Stimulated activated CD4-positive, alpha-beta T cell treated with anti-CD3 and anti-CD28 coated beads, Interleukin-15, amount 100 ng/mL, for 48 hours (primary cell): ENCODE data around the gene NAA25.
"Not testable (repeated sequence)": the region's sequence is repeated elsewhere in the genome, so short reads cannot be mapped to it uniquely, and the experiment has no call there.

Experiments used
- DNase-seq, 2 donors: peaks; one replicate each; pipeline ENCODE4 v3.0.0-alpha.2; 2020; ENCODE audit warnings: low read depth in 2 of 2

The NAA25 gene

DNA sequence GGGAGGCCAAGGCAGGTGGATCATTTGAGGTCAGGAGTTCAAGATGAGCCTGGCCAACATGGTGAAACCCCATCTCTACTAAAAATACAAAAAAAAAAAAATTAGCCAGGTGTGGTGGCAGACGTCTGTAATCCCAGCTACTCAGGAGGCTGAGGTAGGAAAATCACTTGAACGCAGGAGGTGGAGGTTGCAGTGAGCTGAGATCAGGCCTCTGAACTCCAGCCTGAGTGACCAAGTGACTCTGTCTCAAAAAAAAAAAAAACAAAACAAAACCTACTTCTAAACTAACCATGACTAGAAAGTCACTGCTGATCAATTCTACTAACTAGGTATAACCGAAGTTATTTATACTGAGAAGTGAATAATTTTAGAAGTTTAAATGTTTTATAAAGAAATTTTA, 99.0 kb downstream of the NAA25 start:
- DNase-seq, result not testable (repeated sequence)

- DNase-seq, result no peak
Observed at GRCh38 chr12:112008918-112009317, 99.7 kb downstream of the NAA25 start.

DNA sequence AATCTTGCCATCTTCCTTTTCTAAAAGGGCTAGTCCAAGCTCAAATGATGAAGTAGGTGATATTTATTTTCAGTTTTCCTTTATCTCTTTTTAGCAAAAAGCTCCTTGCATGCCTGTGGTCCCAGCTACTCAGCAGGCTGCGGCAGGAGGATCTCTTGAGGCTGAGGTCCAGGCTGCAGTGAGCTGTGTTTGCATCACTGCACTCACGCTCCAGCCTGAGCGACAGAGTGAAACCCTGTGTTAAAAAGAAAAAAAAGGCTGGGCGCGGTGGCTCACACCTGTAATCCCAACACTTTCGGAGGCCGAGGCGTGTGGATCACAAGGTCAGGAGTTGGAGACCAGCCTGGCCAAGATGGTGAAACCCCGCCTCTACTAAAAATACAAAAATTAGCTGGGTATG, 100.6 kb downstream of the NAA25 start:
- DNase-seq, result no peak

DNA sequence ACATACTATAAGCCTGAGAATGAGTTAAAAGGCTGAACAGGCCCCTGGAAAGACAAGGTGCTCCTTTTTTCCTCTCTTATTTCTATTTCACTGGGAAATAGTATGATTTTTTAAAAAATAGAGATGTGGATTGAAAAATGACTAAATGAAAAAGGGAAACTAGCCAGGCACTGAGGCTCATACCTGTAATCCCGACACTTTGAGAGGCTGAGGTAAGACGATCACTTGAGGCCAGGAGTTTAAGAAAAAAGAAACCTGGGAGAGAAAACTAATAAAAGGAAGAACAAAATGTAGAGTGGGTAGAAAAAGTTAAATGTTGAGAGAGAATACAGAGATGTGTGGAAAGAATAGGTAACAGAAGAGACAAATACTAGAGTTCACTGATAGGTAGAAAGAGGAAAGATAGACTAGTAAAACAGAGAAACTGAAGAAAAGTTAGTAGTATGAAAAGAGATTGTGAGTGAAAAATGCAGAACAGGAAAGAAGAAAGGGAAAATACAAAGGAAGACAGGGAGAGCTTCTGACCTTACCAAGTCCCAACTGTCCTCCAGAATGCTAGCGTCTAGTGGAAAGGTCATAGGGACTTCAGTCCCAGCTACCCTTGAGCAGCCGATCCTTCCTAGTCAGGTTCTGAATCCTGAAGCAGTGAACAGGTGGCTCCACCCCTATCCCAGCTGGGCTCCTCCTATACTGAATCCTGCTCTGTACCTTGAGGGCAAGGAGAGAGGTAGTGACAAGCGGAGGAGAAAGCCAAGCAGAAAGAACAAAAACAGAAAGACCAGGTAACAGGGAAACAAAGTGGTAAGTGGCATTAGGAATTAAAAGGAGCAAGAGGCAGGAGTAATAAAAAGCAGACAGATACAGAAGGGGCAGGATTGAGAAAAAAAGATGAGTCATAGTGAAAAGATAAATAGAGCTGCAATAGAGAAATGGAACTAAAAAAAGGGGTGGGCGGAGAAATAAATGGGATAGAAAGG, 102.9 kb downstream of the NAA25 start:
- no peak for DNase-seq

GRCh38 chr12:112004041-112004440, 104.5 kb downstream of the NAA25 start:
- DNase-seq, result no peak

GRCh38 chr12:112001576-112001975, 107.0 kb downstream of the NAA25 start:
- no peak for DNase-seq

- DNase-seq, result no peak
Observed at GRCh38 chr12:112000820-112001219, 107.8 kb downstream of the NAA25 start.

DNA sequence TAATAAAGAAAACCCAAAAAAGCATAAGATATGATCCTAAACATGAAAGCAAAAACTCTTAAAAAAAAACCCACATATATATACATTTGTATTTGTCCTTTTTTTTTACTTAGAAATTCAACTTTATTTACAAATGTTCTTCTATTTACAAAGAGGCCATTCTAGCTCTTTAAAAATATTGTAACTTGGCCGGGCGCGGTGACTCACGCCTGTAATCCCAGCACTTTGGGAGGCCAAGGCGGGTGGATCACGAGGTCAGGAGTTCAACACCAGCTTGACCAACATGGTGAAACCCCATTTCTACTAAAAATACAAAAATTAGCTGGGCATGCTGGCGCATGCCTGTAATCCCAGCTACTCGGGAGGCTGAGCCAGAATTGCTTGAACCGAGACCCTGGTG, 109.5 kb downstream of the NAA25 start:
- not testable (repeated sequence) for DNase-seq

DNA sequence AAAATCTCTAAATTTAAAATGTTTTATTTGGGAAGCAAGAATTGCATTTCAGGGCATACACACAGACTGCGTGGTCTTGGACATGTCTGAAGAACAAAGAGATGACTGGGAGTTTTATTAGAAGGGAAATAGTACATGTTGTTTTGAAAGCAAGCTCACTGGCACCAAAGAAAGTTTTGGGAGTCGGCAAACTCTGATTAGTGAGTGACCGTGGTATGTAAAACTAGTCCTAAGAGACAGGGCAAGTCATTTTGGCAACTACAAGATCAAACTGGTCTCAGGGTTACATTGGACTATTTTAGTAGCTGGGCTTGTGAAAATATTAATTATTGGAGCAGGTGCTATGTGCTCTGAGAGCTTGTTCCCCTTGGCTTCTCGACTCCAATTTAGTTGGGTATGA, 110.6 kb downstream of the NAA25 start:
- DNase-seq, result no peak

DNA sequence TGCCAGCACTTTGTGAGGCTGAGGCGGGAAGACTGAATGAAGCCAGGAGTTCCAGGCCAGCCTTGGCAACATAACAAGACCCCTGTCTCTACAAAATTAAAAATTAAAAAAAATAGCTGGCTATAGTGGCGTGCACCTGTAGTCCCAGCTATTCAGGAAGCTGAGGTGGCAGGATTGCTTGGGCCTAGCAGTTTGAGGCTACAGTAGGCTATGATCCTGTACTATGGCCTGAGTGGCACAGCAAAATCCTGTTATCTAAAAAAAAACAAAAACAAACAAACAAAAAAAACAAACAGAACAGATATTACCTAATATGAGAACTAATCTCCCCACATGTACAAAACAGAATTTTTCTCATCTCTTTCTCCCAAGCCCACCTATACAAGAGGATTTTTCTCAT, 111.3 kb downstream of the NAA25 start:
- DNase-seq, result no peak

DNA sequence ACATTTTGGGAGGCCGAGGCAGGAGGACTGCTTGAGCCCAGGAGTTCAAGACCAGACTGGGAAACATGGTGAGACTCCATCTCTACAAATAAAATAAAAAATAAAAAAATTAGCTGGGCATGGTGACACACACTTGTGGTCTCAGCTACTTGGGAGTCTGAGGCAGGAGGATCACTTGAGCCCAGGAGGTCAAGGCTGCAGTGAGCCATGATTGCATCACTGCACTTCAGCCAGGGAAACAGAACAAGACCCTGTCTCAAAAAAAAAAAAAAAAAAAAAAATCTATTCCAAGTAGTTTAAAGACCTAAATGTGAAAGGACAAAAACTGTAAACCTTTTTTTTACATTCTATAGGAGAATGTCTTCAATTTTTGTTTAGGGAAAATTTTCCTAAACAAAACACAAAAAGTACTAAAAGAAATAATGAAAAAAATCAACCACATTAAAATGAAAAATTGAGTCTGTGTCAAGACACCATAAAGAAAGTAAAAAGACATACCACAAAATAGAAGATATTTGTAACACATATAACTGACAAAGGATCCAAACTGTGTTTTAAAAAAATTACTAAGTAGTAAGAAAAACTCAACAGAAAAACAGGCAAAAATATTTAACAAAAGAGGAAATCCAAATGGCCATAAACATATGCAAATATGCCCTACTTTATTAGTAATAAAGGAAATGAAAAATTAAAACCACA, 112.7 kb downstream of the NAA25 start:
- no peak for DNase-seq

DNA sequence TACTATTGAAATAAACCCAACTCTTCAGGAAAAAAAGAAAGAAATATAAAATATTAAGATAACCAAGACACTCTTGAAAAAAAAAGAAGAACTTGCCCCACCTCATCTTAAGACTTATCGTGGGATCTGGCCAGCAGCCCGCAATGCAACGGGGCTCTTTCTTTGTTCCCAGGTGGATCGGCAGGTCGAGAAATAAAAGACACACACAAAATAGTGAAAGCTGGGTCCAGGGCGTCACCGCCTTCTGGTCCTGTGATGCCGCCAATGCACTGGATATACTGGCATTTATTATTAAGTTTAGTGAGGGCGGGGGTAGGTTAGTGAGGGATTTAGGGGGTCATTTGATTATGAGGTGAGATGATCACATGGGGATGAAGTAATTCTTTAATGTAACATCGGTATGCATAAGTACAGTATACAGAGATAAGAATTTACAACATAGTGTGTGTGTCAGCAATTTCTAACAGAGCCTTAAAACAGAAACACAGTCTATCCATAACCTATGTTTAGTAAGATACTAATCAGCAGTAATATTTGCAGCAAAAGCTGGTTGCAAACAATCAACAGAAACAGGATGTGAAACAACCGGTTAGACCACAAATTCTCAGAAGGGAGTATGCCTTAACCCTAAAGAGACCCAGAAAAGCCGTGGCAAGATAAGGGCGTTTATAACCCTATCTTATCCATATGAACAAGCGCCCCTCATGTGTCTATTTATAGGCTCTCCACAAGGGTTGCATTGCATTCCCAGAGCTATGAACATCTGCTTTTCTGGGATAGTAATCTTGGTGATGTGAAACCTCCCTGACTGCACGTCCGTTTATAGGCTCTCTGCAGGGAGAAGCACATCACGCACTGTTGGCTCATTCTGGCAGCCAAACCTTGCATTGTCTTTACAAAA, 114.1 kb downstream of the NAA25 start:
- not testable (repeated sequence) for DNase-seq

GRCh38 chr12:111993292-111994150, 115.1 kb downstream of the NAA25 start:
- DNase-seq, result no peak

GRCh38 chr12:111992464-111992863, 116.1 kb downstream of the NAA25 start:
- DNase-seq, result no peak

DNA sequence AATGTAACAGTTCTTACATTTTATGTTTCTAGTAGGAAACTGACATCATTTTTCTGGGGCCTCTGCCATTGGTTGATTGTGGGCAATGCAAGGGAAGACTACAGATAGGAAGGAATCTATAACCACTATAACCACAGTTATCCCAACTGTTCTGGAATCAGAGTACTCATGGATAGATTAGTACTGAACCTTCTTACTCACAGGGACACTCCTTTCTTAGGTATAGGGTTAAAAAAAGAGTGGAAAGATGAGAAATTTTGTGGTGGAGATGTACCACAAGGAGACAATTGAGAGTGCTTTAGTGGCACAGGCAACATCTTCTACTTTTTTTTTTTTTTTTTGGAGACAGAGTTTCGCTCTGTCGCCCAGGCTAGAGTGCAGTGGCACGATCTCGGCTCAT, 116.6 kb downstream of the NAA25 start:
- no peak for DNase-seq

DNA sequence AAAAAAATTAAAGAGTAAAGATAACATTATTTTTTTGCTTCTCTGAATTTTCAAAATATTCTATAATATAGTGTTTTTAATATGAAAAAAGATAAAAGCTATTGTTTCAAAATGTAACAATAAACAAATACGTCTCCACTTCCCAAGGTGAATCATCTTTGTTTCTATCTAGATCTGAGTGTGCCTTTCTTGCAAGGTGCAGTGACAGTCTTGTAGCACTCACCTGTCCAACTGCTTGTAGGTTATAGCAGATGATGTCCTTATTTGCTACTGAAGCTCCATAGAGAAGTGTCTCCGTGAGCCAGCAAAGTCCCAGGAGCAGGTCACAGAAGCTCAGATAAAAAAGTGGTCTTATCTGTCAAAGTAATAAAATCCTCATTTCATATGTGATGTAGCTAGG, 117.0 kb downstream of the NAA25 start:
- no peak for DNase-seq

GRCh38 chr12:111984820-111985219, 123.8 kb downstream of the NAA25 start:
- DNase-seq, result no peak

GRCh38 chr12:111981987-111982386, 126.6 kb downstream of the NAA25 start:
- no peak for DNase-seq

GRCh38 chr12:111980598-111980997, 128.0 kb downstream of the NAA25 start:
- DNase-seq, result no peak

GRCh38 chr12:111978545-111978944, 130.0 kb downstream of the NAA25 start:
- no peak for DNase-seq

GRCh38 chr12:111976860-111977259, 131.7 kb downstream of the NAA25 start:
- DNase-seq, result no peak
